GM12892 (cell line): ENCODE results near the gene RUFY2.

Experiments
- POLR2A ChIP-seq: IDR thresholded peaks from 2 replicates; pipeline ENCODE4 v1.6.1; 2011; ENCODE audit warnings: low read depth, low read length, control low read depth
- POLR2AphosphoS5 ChIP-seq: IDR thresholded peaks from 2 replicates; pipeline ENCODE4 v1.6.1; 2011; ENCODE audit warnings: low read depth, low read length, control low read depth

GRCh38 chr10:68302503-68302823 lies 104.6 kb downstream of the RUFY2 start:
- TF ChIP-seq POLR2AphosphoS5 (no peak), POLR2A (no peak)
